ENCODE data around the gene NALF2.

Gene NALF2

GRCh38 chrX:69535661-69536060 is 31.5 kb downstream of the NALF2 start:
- H3K27me3 ChIP-seq (ENCODE audit: control insufficient read depth, insufficient read depth, low read length): no peaks in the 10 kb centered on the region
- no peaks in the 10 kb centered on the region for H3K9me3 ChIP-seq (ENCODE audit: control insufficient read depth, low read length)
- H3K9ac ChIP-seq (ENCODE audit: low read length): no peak overlapping the region
- H3K4me3 ChIP-seq (ENCODE audit: low read length): no peak overlapping the region
- H3K36me3 ChIP-seq (ENCODE audit: control insufficient read depth, insufficient read depth, low read length): no peaks in the 10 kb centered on the region
- no peaks in the 10 kb centered on the region for H3K4me1 ChIP-seq (ENCODE audit: control insufficient read depth, insufficient read depth, low read length)

- Histone ChIP-seq H3K9ac (ENCODE audit: low read length) (peak overlapping the region; percentile 61), H3K4me3 (ENCODE audit: low read length) (no peak overlapping the region), H3K4me1 (ENCODE audit: control insufficient read depth, insufficient read depth, low read length) (no peaks in the 10 kb centered on the region), H3K27me3 (ENCODE audit: control insufficient read depth, insufficient read depth, low read length) (no peaks in the 10 kb centered on the region), H3K9me3 (ENCODE audit: control insufficient read depth, low read length) (no peaks in the 10 kb centered on the region), H3K36me3 (ENCODE audit: control insufficient read depth, insufficient read depth, low read length) (no peaks in the 10 kb centered on the region)
Observed at GRCh38 chrX:69538321-69538876, 34.3 kb downstream of the NALF2 start.

DNA sequence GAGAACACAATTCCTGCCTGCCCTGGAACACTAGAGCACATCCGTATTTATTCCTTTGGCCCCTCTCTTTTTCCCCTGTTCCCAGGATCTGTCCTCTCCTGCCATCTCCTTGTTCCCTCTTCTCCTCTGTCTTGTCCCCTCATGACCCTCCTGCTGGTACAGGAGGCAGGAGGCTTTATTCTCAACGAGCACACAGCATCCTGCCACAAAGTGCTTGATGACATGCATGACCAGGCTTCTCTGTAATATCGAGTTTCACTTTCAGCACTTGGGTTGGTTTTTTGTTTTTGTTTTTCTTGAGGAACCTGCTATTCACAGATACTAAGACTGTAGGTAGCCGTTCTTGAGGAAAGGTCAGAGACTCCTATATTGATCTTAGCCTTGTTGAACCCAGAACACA is 35.3 kb downstream of the NALF2 start:
- Histone ChIP-seq H3K27me3 (ENCODE audit: control insufficient read depth, insufficient read depth, low read length) (no peaks in the 10 kb centered on the region), H3K9me3 (ENCODE audit: control insufficient read depth, low read length) (no peaks in the 10 kb centered on the region), H3K36me3 (ENCODE audit: control insufficient read depth, insufficient read depth, low read length) (no peaks in the 10 kb centered on the region), H3K4me1 (ENCODE audit: control insufficient read depth, insufficient read depth, low read length) (no peaks in the 10 kb centered on the region), H3K4me3 (ENCODE audit: low read length) (no peak overlapping the region), H3K9ac (ENCODE audit: low read length) (no peak overlapping the region)

GRCh38 chrX:69541956-69542355 is 37.8 kb downstream of the NALF2 start:
- Histone ChIP-seq H3K9me3 (ENCODE audit: control insufficient read depth, low read length) (no peaks in the 10 kb centered on the region), H3K9ac (ENCODE audit: low read length) (no peak overlapping the region), H3K27me3 (ENCODE audit: control insufficient read depth, insufficient read depth, low read length) (no peaks in the 10 kb centered on the region), H3K4me3 (ENCODE audit: low read length) (no peak overlapping the region), H3K4me1 (ENCODE audit: control insufficient read depth, insufficient read depth, low read length) (no peaks in the 10 kb centered on the region), H3K36me3 (ENCODE audit: control insufficient read depth, insufficient read depth, low read length) (no peaks in the 10 kb centered on the region)

DNA sequence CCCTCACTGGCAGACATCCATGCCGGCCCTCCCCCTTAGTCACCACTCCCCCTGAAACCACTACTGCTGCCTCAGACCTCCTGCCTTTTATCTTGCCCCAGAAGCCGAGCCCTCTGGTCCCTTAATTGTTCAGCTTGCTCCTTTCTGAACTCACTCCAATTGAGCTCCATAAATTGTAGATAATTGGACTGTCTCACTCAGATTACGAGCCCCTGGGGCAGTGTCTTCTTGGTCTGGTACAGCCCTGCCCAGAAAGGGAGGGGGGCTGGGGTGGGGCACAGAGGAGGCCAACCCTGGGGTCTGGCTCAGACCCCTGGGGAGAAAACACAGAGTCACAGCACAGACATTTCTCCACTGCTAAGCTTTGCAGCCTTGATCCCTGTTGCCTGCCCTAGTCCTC is 39.4 kb downstream of the NALF2 start:
- Histone ChIP-seq H3K36me3 (ENCODE audit: control insufficient read depth, insufficient read depth, low read length) (no peaks in the 10 kb centered on the region), H3K9ac (ENCODE audit: low read length) (no peak overlapping the region), H3K9me3 (ENCODE audit: control insufficient read depth, low read length) (no peaks in the 10 kb centered on the region), H3K4me3 (ENCODE audit: low read length) (no peak overlapping the region), H3K27me3 (ENCODE audit: control insufficient read depth, insufficient read depth, low read length) (no peaks in the 10 kb centered on the region), H3K4me1 (ENCODE audit: control insufficient read depth, insufficient read depth, low read length) (no peaks in the 10 kb centered on the region)

GRCh38 chrX:69546417-69546816 is 42.3 kb downstream of the NALF2 start:
- no peak overlapping the region for H3K9ac ChIP-seq (ENCODE audit: low read length)
- H3K4me1 ChIP-seq (ENCODE audit: control insufficient read depth, insufficient read depth, low read length): no peaks in the 10 kb centered on the region
- H3K27me3 ChIP-seq (ENCODE audit: control insufficient read depth, insufficient read depth, low read length): no peaks in the 10 kb centered on the region
- no peaks in the 10 kb centered on the region for H3K9me3 ChIP-seq (ENCODE audit: control insufficient read depth, low read length)
- no peak overlapping the region for H3K4me3 ChIP-seq (ENCODE audit: low read length)
- no peaks in the 10 kb centered on the region for H3K36me3 ChIP-seq (ENCODE audit: control insufficient read depth, insufficient read depth, low read length)

- Histone ChIP-seq H3K9me3 (ENCODE audit: control insufficient read depth, low read length) (no peaks in the 10 kb centered on the region), H3K27me3 (ENCODE audit: control insufficient read depth, insufficient read depth, low read length) (no peaks in the 10 kb centered on the region), H3K4me1 (ENCODE audit: control insufficient read depth, insufficient read depth, low read length) (no peaks in the 10 kb centered on the region), H3K9ac (ENCODE audit: low read length) (no peak overlapping the region), H3K36me3 (ENCODE audit: control insufficient read depth, insufficient read depth, low read length) (no peaks in the 10 kb centered on the region), H3K4me3 (ENCODE audit: low read length) (no peak overlapping the region)
Observed at GRCh38 chrX:69546978-69547377, 42.9 kb downstream of the NALF2 start.

- no peaks in the 10 kb centered on the region for H3K36me3 ChIP-seq (ENCODE audit: control insufficient read depth, insufficient read depth, low read length)
- H3K27me3 ChIP-seq (ENCODE audit: control insufficient read depth, insufficient read depth, low read length): no peaks in the 10 kb centered on the region
- H3K4me3 ChIP-seq (ENCODE audit: low read length): no peak overlapping the region
- no peaks in the 10 kb centered on the region for H3K4me1 ChIP-seq (ENCODE audit: control insufficient read depth, insufficient read depth, low read length)
- H3K9me3 ChIP-seq (ENCODE audit: control insufficient read depth, low read length): no peaks in the 10 kb centered on the region
- H3K9ac ChIP-seq (ENCODE audit: low read length): no peak overlapping the region
Observed at GRCh38 chrX:69551421-69552009, 47.4 kb downstream of the NALF2 start.

DNA sequence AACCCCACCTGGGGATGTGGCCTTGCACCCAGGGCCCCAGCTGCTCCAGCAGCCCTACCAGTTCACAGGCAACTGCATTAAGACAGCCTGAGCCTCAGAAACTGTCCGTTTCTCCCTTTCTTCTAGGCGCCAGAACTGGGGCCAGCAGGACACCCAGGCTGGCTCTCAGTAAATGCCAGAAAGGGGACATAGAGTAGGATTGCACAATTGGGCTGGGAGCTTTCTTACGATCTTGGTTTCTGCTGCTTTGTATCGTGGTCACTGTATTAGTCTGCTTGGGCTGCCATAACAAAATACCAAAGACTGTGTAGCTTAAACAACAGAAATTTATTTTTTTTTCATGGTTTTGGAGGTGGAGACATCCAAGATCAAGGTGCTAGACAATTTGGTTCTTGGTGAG is 48.4 kb downstream of the NALF2 start:
- Histone ChIP-seq H3K9me3 (ENCODE audit: control insufficient read depth, low read length) (no peaks in the 10 kb centered on the region), H3K36me3 (ENCODE audit: control insufficient read depth, insufficient read depth, low read length) (no peaks in the 10 kb centered on the region), H3K27me3 (ENCODE audit: control insufficient read depth, insufficient read depth, low read length) (no peaks in the 10 kb centered on the region)

More for the DNA sequence above, 48.4 kb downstream of the NALF2 start:
- Histone ChIP-seq H3K4me1 (ENCODE audit: control insufficient read depth, insufficient read depth, low read length) (no peaks in the 10 kb centered on the region), H3K9ac (ENCODE audit: low read length) (no peak overlapping the region), H3K4me3 (ENCODE audit: low read length) (no peak overlapping the region)
